Sigmoid colon (tissue), 7 donors: ENCODE measurements around the gene DACH2. TPM values are rescaled to one million over a fixed set of nuclear protein-coding genes. Genes with fewer than 3 reads are reported as not detected.

Experiments used
- DNase-seq: peaks from one replicate; pipeline ENCODE4 v3.0.0-alpha.2; 2019
- H3K27ac ChIP-seq, 4 donors: fragments of 200-600 bp; sonication (generic); one replicate each; pipeline ENCODE4 v1.5.1; 2016 to 2019; ENCODE audit warnings: mild to moderate bottlenecking in 1 of 4
- H3K27me3 ChIP-seq, 3 donors: fragments of 200-600 bp; sonication (generic); one replicate each; pipeline ENCODE4 v1.5.1; 2019; ENCODE audit warnings: mild to moderate bottlenecking in 1 of 3
- H3K36me3 ChIP-seq, 4 donors: fragments of 200-600 bp; sonication (generic); one replicate each; pipeline ENCODE4 v1.5.1; 2016 to 2019
- H3K4me1 ChIP-seq, 4 donors: fragments of 200-600 bp; sonication (generic); one replicate each; pipeline ENCODE4 v1.5.1; 2017 to 2019
- H3K4me3 ChIP-seq, 4 donors: fragments of 200-600 bp; sonication (generic); one replicate each; pipeline ENCODE4 v1.5.1; 2017 to 2019; ENCODE audit warnings: mild to moderate bottlenecking in 2 of 4, moderate library complexity in 1 of 4
- H3K9me3 ChIP-seq, 4 donors: fragments of 200-600 bp in 3 of 4; sonication (generic) in 3 of 4; one replicate each; pipeline versions ENCODE4 v1.5.1 to v1.6.1; 2013 to 2019
- CTCF ChIP-seq, 4 experiments: fragments of 450-650 bp in 3 of 4; fragments of 200-600 bp in 1 of 4; IDR thresholded peaks; one replicate each; pipeline ENCODE4 v1.5.1; 2016 to 2019; ENCODE audit warnings: antibody characterized with exemption in 4 of 4, mild to moderate bottlenecking in 3 of 4, moderate library complexity in 2 of 4
- EP300 ChIP-seq, 4 donors: sonication (generic); formaldehyde crosslinking; IDR thresholded peaks; one replicate each; pipeline ENCODE4 v1.6.1; 2017; ENCODE audit warnings: antibody characterized with exemption in 4 of 4
- POLR2A ChIP-seq, 2 donors: fragments of 450-650 bp; IDR thresholded peaks; one replicate each; pipeline ENCODE4 v1.6.1; 2016; ENCODE audit warnings: antibody characterized with exemption in 2 of 2, mild to moderate bottlenecking in 2 of 2, moderate library complexity in 2 of 2
- POLR2AphosphoS5 ChIP-seq, 4 donors: sonication (generic); formaldehyde crosslinking; IDR thresholded peaks; one replicate each; pipeline ENCODE4 v1.6.1; 2017; ENCODE audit warnings: antibody characterized with exemption in 4 of 4
- WGBS, 2 donors: extraction: QIAGEN DNeasy Blood & Tissue Kit; methylation state at CpG; one replicate each; pipeline ENCODE4 v1.1.7; 2013; 5-methylcytosine and 5-hydroxymethylcytosine counted together
- intact Hi-C: fragments of 100-400 bp; cut with DNase I; formaldehyde crosslinking; loops from one replicate; pipeline ENCODE4 v1.15.1; 2023
- polyA plus RNA-seq, 3 donors: library from polyadenylated mRNA; stranded (reverse); fragments of 200-250 nt; gene quantifications; one replicate each; pipeline ENCODE4 v1.2.3, GENCODE V29; 2013
- total RNA-seq, 4 donors: library from RNA; depleted of rRNA; stranded (reverse); fragments of >200 nt; gene quantifications; one replicate each; pipeline ENCODE4 v1.1.0, GENCODE V29; 2016
- donor health status: healthy with polysubstance abuse.
- donor health status: Bipolar disorder and iron deficiency.
- donor health status: healthy.

Gene DACH2
- total and polyA plus RNA-seq, 7 donors = under 0.01 to 1.4 (median 0.16) TPM; not detected in 2

GRCh38 chrX:86192827-86193226 is 44.6 kb downstream of the DACH2 start:
- WGBS, 2 donors = 41 to 64% methylated on average over 1 of the region's 1 CpG
- Histone ChIP-seq H3K27me3 (no peaks in the 10 kb centered on the region), H3K4me3 (no peak overlapping the region), H3K9me3 (no peaks in the 10 kb centered on the region), H3K36me3 (no peaks in the 10 kb centered on the region), H3K4me1 (no peaks in the 10 kb centered on the region), H3K27ac (no peak overlapping the region)
- TF ChIP-seq CTCF (IDR thresholded peaks at IDR 0.05) (no peak), EP300 (IDR thresholded peaks at IDR 0.05) (no peak), POLR2AphosphoS5 (IDR thresholded peaks at IDR 0.05) (no peak), POLR2A (IDR thresholded peaks at IDR 0.05) (no peak)
- intact Hi-C loops = no loop called here
- DNase-seq = no peak

- WGBS, 2 donors = 89% methylated on average over 6 of the region's 6 CpGs
- H3K9me3 ChIP-seq = no peaks in the 10 kb centered on the region
- no peaks in the 10 kb centered on the region for H3K36me3 ChIP-seq
- TF ChIP-seq POLR2AphosphoS5 (IDR thresholded peaks at IDR 0.05) (no peak), CTCF (IDR thresholded peaks at IDR 0.05) (no peak), POLR2A (IDR thresholded peaks at IDR 0.05) (no peak), EP300 (IDR thresholded peaks at IDR 0.05) (no peak)
- no peak overlapping the region for H3K4me3 ChIP-seq
- no peaks in the 10 kb centered on the region for H3K4me1 ChIP-seq
- no peak for DNase-seq
- intact Hi-C loops = no loop called here
- no peak overlapping the region for H3K27ac ChIP-seq
- H3K27me3 ChIP-seq = no peaks in the 10 kb centered on the region
These were observed 46.5 kb downstream of the DACH2 start for GRCh38 chrX:86194758-86195157.

- no peak overlapping the region for H3K4me3 ChIP-seq
- intact Hi-C loops = no loop called here
- 82 to 91% methylated on average over 2 of the region's 2 CpGs for WGBS, 2 donors
These were observed 47.1 kb downstream of the DACH2 start for GRCh38 chrX:86195343-86195742.

DNA sequence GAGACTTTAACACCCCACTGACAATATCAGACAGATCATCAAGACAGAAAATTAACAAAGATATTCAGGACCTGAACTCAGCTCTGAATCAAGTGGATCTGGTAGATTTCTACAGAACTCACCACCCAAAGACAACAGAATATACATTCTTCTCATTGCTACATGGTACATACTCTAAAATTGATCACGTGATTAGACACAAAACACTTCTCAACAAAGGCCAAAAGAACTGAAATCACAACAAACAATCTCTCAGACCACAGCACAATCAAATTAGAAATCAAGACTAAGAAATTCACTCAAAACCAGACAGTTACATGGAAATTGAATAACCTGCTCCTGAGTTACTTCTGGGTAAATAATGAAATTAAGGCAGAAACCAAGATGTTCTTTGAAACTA is 49.6 kb downstream of the DACH2 start:
- intact Hi-C loops = no loop called here
- Histone ChIP-seq H3K4me3 (no peak overlapping the region), H3K4me1 (no peaks in the 10 kb centered on the region), H3K27ac (no peak overlapping the region), H3K36me3 (no peaks in the 10 kb centered on the region), H3K9me3 (no peaks in the 10 kb centered on the region), H3K27me3 (no peaks in the 10 kb centered on the region)
- no peak for TF ChIP-seq CTCF (IDR thresholded peaks at IDR 0.05)
- TF ChIP-seq POLR2A (IDR thresholded peaks at IDR 0.05) = no peak
- TF ChIP-seq POLR2AphosphoS5 (IDR thresholded peaks at IDR 0.05) = no peak
- TF ChIP-seq EP300 (IDR thresholded peaks at IDR 0.05) = no peak
- no peak for DNase-seq
- 83 to 85% methylated on average over 1 of the region's 1 CpG for WGBS, 2 donors

More at GRCh38 chrX:86195343-86195742, 47.1 kb downstream of the DACH2 start:
- Histone ChIP-seq H3K4me1 (no peaks in the 10 kb centered on the region), H3K27ac (no peak overlapping the region), H3K9me3 (no peaks in the 10 kb centered on the region), H3K36me3 (no peaks in the 10 kb centered on the region), H3K27me3 (no peaks in the 10 kb centered on the region)
- no peak for DNase-seq
- TF ChIP-seq CTCF (IDR thresholded peaks at IDR 0.05) (no peak), POLR2AphosphoS5 (IDR thresholded peaks at IDR 0.05) (no peak), EP300 (IDR thresholded peaks at IDR 0.05) (no peak), POLR2A (IDR thresholded peaks at IDR 0.05) (no peak)

GRCh38 chrX:86210772-86211171 is 62.5 kb downstream of the DACH2 start:
- TF ChIP-seq POLR2AphosphoS5 (IDR thresholded peaks at IDR 0.05) = no peak
- TF ChIP-seq CTCF (IDR thresholded peaks at IDR 0.05) = no peak
- TF ChIP-seq POLR2A (IDR thresholded peaks at IDR 0.05) = no peak
- TF ChIP-seq EP300 (IDR thresholded peaks at IDR 0.05) = no peak

More at GRCh38 chrX:86210772-86211171, 62.5 kb downstream of the DACH2 start:
- Histone ChIP-seq H3K4me3 (no peak overlapping the region), H3K4me1 (no peaks in the 10 kb centered on the region), H3K27me3 (no peaks in the 10 kb centered on the region), H3K36me3 (no peaks in the 10 kb centered on the region), H3K27ac (no peak overlapping the region), H3K9me3 (no peaks in the 10 kb centered on the region)
- DNase-seq = no peak
- WGBS, 2 donors = 40 to 47% methylated on average over 3 of the region's 3 CpGs
- intact Hi-C loops = no loop called here
